Liver (tissue), 9 donors: ENCODE data around the gene MYOD1. TPM values are rescaled to one million over a fixed set of nuclear protein-coding genes. Genes with fewer than 3 reads are reported as not detected.

Experiments used
- DNase-seq: peaks from one replicate; pipeline ENCODE4 v3.0.0-alpha.2; 2017; ENCODE audit warnings: low spot score
- H3K27ac ChIP-seq, 2 donors: one replicate each; pipeline ENCODE4 v1.7.0; 2013; ENCODE audit warnings: inconsistent platforms in 2 of 2, low read length in 2 of 2, control low read depth in 1 of 2, low read depth in 1 of 2, mild to moderate bottlenecking in 1 of 2
- H3K27me3 ChIP-seq, 4 donors: one replicate each; pipeline versions ENCODE4 v1.6.1 to v1.7.0; 2013; ENCODE audit warnings: low read length in 3 of 4, inconsistent platforms in 1 of 4, mild to moderate bottlenecking in 1 of 4, moderate library complexity in 1 of 4; ENCODE audit not compliant: control insufficient read depth in 4 of 4, insufficient read depth in 4 of 4
- H3K36me3 ChIP-seq, 4 donors: one replicate each; pipeline versions ENCODE4 v1.6.1 to v1.7.0; 2013; ENCODE audit warnings: low read length in 3 of 4, mild to moderate bottlenecking in 3 of 4, low read depth in 1 of 4, moderate library complexity in 1 of 4; ENCODE audit not compliant: control insufficient read depth in 4 of 4, insufficient read depth in 3 of 4
- H3K4me1 ChIP-seq, 4 donors: one replicate each; pipeline versions ENCODE4 v1.6.1 to v1.7.0; 2013; ENCODE audit warnings: low read length in 3 of 4, mild to moderate bottlenecking in 3 of 4, moderate library complexity in 1 of 4; ENCODE audit not compliant: control insufficient read depth in 4 of 4, insufficient read depth in 4 of 4
- H3K4me3 ChIP-seq, 3 donors: one replicate each; pipeline versions ENCODE4 v1.6.1 to v1.7.0; 2013; ENCODE audit warnings: low read length in 3 of 3, control low read depth in 1 of 3, low read depth in 1 of 3, mild to moderate bottlenecking in 1 of 3
- H3K9ac ChIP-seq, 2 donors: one replicate each; pipeline ENCODE4 v1.7.0; 2013; ENCODE audit warnings: low read length in 2 of 2, mild to moderate bottlenecking in 2 of 2, moderate library complexity in 2 of 2, control low read depth in 1 of 2, low read depth in 1 of 2
- H3K9me3 ChIP-seq, 4 donors: one replicate each; pipeline versions ENCODE4 v1.6.1 to v1.7.0; 2013; ENCODE audit warnings: low read length in 3 of 4; ENCODE audit not compliant: control insufficient read depth in 4 of 4
- CTCF ChIP-seq: fragments of 150-350 bp; IDR thresholded peaks from 2 replicates; pipeline ENCODE4 v1.5.1; 2017; ENCODE audit warnings: improper control_type of control experiment, low read depth, low read length; ENCODE audit not compliant: missing input control
- FOXA2 ChIP-seq: IDR thresholded peaks from 2 replicates; pipeline ENCODE4 v1.6.1; 2016; ENCODE audit warnings: antibody characterized with exemption
- HNF4A ChIP-seq, 2 donors: conservative IDR thresholded peaks; 2 replicates each; pipeline ENCODE4 v1.6.1; 2016; ENCODE audit warnings: antibody characterized with exemption in 2 of 2, mild to moderate bottlenecking in 2 of 2
- HNF4G ChIP-seq: IDR thresholded peaks from 2 replicates; pipeline ENCODE4 v1.6.1; 2016; ENCODE audit warnings: antibody characterized with exemption
- JUND ChIP-seq, 2 donors: IDR thresholded peaks; 2 replicates each; pipeline ENCODE4 v1.6.1; 2016; ENCODE audit warnings: antibody characterized with exemption in 2 of 2
- RAD21 ChIP-seq, 2 donors: IDR thresholded peaks; 2 replicates each; pipeline ENCODE4 v1.6.1; 2016; ENCODE audit warnings: antibody characterized with exemption in 2 of 2, mild to moderate bottlenecking in 2 of 2
- REST ChIP-seq: IDR thresholded peaks from 2 replicates; pipeline ENCODE4 v1.6.1; 2016; ENCODE audit warnings: antibody characterized with exemption, mild to moderate bottlenecking
- RXRA ChIP-seq, 2 donors: IDR thresholded peaks; 2 replicates each; pipeline ENCODE4 v1.6.1; 2017 to 2018; ENCODE audit warnings: antibody characterized with exemption in 2 of 2, mild to moderate bottlenecking in 1 of 2
- SP1 ChIP-seq: IDR thresholded peaks from 2 replicates; pipeline ENCODE4 v1.6.1; 2018; ENCODE audit warnings: antibody characterized with exemption, mild to moderate bottlenecking
- TAF1 ChIP-seq: conservative IDR thresholded peaks from 2 replicates; pipeline ENCODE4 v1.6.1; 2016; ENCODE audit warnings: antibody characterized with exemption, mild to moderate bottlenecking
- YY1 ChIP-seq: IDR thresholded peaks from 2 replicates; pipeline ENCODE4 v1.6.1; 2016; ENCODE audit warnings: antibody characterized with exemption, mild to moderate bottlenecking
- ZBTB33 ChIP-seq: IDR thresholded peaks from 2 replicates; pipeline ENCODE4 v1.6.1; 2016; ENCODE audit warnings: antibody characterized with exemption
- WGBS: extraction: QIAGEN DNeasy Blood & Tissue Kit; methylation state at CpG from one replicate; pipeline ENCODE4 v1.1.7; 2013; 5-methylcytosine and 5-hydroxymethylcytosine counted together
- polyA plus RNA-seq, 2 donors: library from polyadenylated mRNA; stranded (reverse) in 1 of 2; unstranded in 1 of 2; fragments of 200-250 nt in 1 of 2; fragments of >200 nt in 1 of 2; fragmentation: Nextera tagmentation in 1 of 2; extraction: Ambion mirVana in 1 of 2; gene quantifications; one replicate each; pipeline versions ENCODE4 v1.2.1 to v1.2.3, GENCODE V29; 2013 to 2015
- total RNA-seq, 2 donors: library from RNA; depleted of rRNA; stranded (reverse); fragments of >200 nt; gene quantifications; one replicate each; pipeline ENCODE4 v1.2.3, GENCODE V29; 2014
- TF ChIP-seq, protein P1 (sequence below): IDR thresholded peaks from 2 replicates; pipeline ENCODE4 v1.6.1; 2016; ENCODE audit warnings: antibody characterized with exemption
- TF ChIP-seq, protein P2 (sequence below): IDR thresholded peaks from 2 replicates; pipeline ENCODE4 v1.6.1; 2016; ENCODE audit warnings: antibody characterized with exemption
- donor health status: healthy.
- donor health status: healthy.
- donor health status: healthy.
- donor health status: healthy.
- donor health status: healthy.

The MYOD1 gene
- total and polyA plus RNA-seq, 4 donors = not detected

GRCh38 chr11:17750801-17751165, 31.4 kb downstream of the MYOD1 start:
- no peak for TF ChIP-seq FOXA2
- TF ChIP-seq REST = peak; percentile 28
- no peak for TF ChIP-seq TAF1
- TF ChIP-seq ZBTB33 = no peak
- TF ChIP-seq RXRA (IDR thresholded peaks at IDR 0.05) = peak; percentile 40 to 63
- peak; percentile 92 to 94 for TF ChIP-seq HNF4A (conservative IDR thresholded peaks at IDR 0.05)
- TF ChIP-seq YY1 = no peak
- TF ChIP-seq JUND (IDR thresholded peaks at IDR 0.05) = no peak
- peak; percentile 81 for TF ChIP-seq HNF4G
- no peak for TF ChIP-seq RAD21 (IDR thresholded peaks at IDR 0.05)
- TF ChIP-seq SP1 = peak; percentile 25
- TF ChIP-seq, protein P1, sequence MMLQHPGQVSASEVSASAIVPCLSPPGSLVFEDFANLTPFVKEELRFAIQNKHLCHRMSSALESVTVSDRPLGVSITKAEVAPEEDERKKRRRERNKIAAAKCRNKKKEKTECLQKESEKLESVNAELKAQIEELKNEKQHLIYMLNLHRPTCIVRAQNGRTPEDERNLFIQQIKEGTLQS = no peak
- Histone ChIP-seq H3K9me3 (no peaks in the 10 kb centered on the region), H3K4me1 (peaks cover 1 to 22% (median 19%) of the 10 kb centered on the region in 4 donors), H3K9ac (no peak overlapping the region), H3K27ac (no peak overlapping the region), H3K4me3 (no peak overlapping the region), H3K27me3 (no peaks in the 10 kb centered on the region), H3K36me3 (no peaks in the 10 kb centered on the region)
- no peak for DNase-seq
- 43% methylated on average over 2 of the region's 2 CpGs for WGBS

DNA sequence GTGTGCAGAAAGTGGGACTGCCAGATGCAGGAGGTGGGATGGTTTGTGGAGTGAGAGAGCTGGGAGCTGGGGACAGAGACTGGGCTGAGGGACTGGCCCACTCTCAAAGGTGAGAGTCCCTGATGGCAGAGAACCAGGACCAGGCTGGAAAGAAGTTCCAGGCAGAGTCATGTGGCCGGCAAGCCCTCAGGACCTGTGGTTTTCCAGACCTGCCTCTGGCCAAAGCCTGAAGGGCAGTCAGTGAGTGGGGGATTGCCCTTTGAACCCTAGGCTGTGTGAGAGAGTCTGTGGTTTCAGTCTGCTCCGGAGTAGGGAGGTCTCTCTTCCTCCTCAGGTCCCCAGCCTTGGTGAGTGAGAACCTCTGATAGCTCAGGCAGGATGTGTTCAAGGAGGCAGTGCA, 32.2 kb downstream of the MYOD1 start:
- Histone ChIP-seq H3K36me3 (no peaks in the 10 kb centered on the region), H3K4me1 (peaks cover 1 to 22% (median 19%) of the 10 kb centered on the region in 4 donors), H3K9me3 (no peaks in the 10 kb centered on the region), H3K27me3 (no peaks in the 10 kb centered on the region), H3K9ac (no peak overlapping the region), H3K27ac (no peak overlapping the region), H3K4me3 (no peak overlapping the region)
- 50% methylated on average over 2 of the region's 2 CpGs for WGBS
- no peak for DNase-seq
- no peak for TF ChIP-seq CTCF
- TF ChIP-seq, protein P2, sequence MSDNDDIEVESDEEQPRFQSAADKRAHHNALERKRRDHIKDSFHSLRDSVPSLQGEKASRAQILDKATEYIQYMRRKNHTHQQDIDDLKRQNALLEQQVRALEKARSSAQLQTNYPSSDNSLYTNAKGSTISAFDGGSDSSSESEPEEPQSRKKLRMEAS = no peak
